Esophagus squamous epithelium (tissue), 4 donors: Measurements from ENCODE around the gene PODNL1.

Experiments used
- CTCF ChIP-seq, 6 experiments: fragments of 450-650 bp in 4 of 6; fragments of 200-600 bp in 2 of 6; sonication (generic) in 2 of 6; IDR thresholded peaks; one replicate each; pipeline ENCODE4 v1.5.1; 2016 to 2019; ENCODE audit warnings: antibody characterized with exemption in 6 of 6, mild to moderate bottlenecking in 4 of 6, moderate library complexity in 4 of 6
- POLR2A ChIP-seq, 4 donors: fragments of 450-650 bp; IDR thresholded peaks; one replicate each; pipeline ENCODE4 v1.6.1; 2017; ENCODE audit warnings: antibody characterized with exemption in 4 of 4, mild to moderate bottlenecking in 4 of 4, moderate library complexity in 3 of 4

DNA sequence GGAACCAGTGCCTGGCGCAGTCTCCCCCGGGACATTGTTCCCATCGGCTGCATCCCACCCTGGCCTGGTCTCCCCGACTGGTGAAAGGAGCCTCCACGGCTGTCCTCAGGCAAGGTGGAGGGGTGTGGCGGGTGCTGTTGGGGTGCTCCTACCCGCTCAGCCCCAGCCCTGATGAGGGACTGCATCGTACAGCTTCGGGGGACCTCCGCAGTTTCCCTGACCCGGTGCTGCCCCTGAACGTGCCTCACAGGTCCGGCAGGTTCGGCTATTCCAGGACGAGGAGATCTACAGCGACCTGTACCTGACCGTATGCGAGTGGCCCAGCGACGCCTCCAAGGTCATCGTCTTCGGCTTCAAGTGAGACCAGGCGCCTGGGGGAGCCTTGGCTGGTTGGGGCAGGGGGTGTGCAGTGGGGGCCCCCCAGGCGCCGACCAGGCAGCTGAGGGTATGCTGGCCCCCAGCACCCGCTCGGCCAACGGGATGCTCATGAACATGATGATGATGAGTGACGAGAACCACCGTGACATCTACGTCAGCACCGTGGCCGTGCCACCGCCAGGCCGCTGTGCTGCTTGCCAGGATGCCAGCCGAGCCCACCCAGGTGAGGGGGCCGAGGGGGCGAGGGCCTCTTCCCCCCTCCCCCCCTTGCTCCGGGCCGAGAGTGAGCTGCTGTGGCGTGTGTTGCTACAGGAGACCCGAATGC, 17.6 kb upstream of the PODNL1 start:
- TF ChIP-seq POLR2A (IDR thresholded peaks at IDR 0.05) (no peak), CTCF (IDR thresholded peaks at IDR 0.05) (no peak)
